Loucy (cell line): ENCODE measurements around the gene PPP1R37.

Experiments
- H2AFZ ChIP-seq: fragments of 200-600 bp; sonication (generic); 2 replicates; pipeline ENCODE4 v1.6.0; 2016; ENCODE audit warnings: antibody characterized with exemption, mild to moderate bottlenecking, low read length, moderate library complexity
- H3F3A ChIP-seq: fragments of 200-600 bp; 2 replicates; pipeline ENCODE4 v1.6.0; 2016; ENCODE audit warnings: antibody characterized with exemption, low read depth, mild to moderate bottlenecking
- H3K27me3 ChIP-seq: fragments of 200-600 bp; sonication (generic); 2 replicates; pipeline ENCODE4 v1.6.1; 2014; ENCODE audit warnings: low read length, mild to moderate bottlenecking; ENCODE audit not compliant: insufficient read depth, poor library complexity, severe bottlenecking
- H3K36me3 ChIP-seq: fragments of 200-600 bp; sonication (generic); 2 replicates; pipeline ENCODE4 v1.6.1; 2016; ENCODE audit warnings: low read length; ENCODE audit not compliant: insufficient read depth
- H3K4me1 ChIP-seq: fragments of 200-600 bp; sonication (generic); 2 replicates; pipeline ENCODE4 v1.5.1; 2014; ENCODE audit warnings: low read length, mild to moderate bottlenecking; ENCODE audit not compliant: insufficient read depth, poor library complexity, severe bottlenecking
- H3K4me2 ChIP-seq: fragments of 200-600 bp; sonication (generic); 2 replicates; pipeline ENCODE4 v1.6.0; 2014; ENCODE audit warnings: antibody characterized with exemption, low read length, low read depth, mild to moderate bottlenecking; ENCODE audit not compliant: poor library complexity, severe bottlenecking
- H3K4me3 ChIP-seq: fragments of 200-600 bp; sonication (generic); 2 replicates; pipeline ENCODE4 v1.5.1; 2014; ENCODE audit warnings: low read length, mild to moderate bottlenecking, mixed read lengths; ENCODE audit not compliant: poor library complexity, severe bottlenecking
- H3K79me2 ChIP-seq: fragments of 200-600 bp; sonication (generic); 2 replicates; pipeline ENCODE4 v1.6.1; 2014; ENCODE audit warnings: low read length; ENCODE audit not compliant: insufficient read depth
- H3K9ac ChIP-seq: fragments of 200-600 bp; sonication (generic); 2 replicates; pipeline ENCODE4 v1.6.0; 2014; ENCODE audit warnings: mild to moderate bottlenecking, low read depth, low read length, moderate library complexity; ENCODE audit not compliant: poor library complexity, severe bottlenecking
- H3K9me2 ChIP-seq: fragments of 200-600 bp; sonication (generic); replicated peaks from 2 replicates; pipeline ENCODE4 v1.6.1; 2016; ENCODE audit warnings: low read depth, low read length, mixed read lengths
- H3K9me3 ChIP-seq: fragments of 200-600 bp; sonication (generic); 2 replicates; pipeline ENCODE4 v1.6.1; 2014; ENCODE audit warnings: mild to moderate bottlenecking, antibody characterized with exemption, low read length, low read depth; ENCODE audit not compliant: insufficient read depth
- H4K20me1 ChIP-seq: fragments of 200-600 bp; sonication (generic); 2 replicates; pipeline ENCODE4 v1.6.0; 2014; ENCODE audit warnings: antibody characterized with exemption, low read length, mild to moderate bottlenecking; ENCODE audit not compliant: insufficient read depth, poor library complexity, severe bottlenecking
- CTCF ChIP-seq: fragments of 200-600 bp; sonication (generic); conservative IDR thresholded peaks from 2 replicates; pipeline ENCODE4 v1.5.1; 2014; ENCODE audit warnings: mild to moderate bottlenecking, antibody characterized with exemption, low read length
- EZH2phosphoT487 ChIP-seq: fragments of 200-600 bp; IDR thresholded peaks from 2 replicates; pipeline ENCODE4 v1.6.1; 2018; ENCODE audit warnings: antibody characterized with exemption, mild to moderate bottlenecking, moderate library complexity, borderline replicate concordance

Gene PPP1R37

DNA sequence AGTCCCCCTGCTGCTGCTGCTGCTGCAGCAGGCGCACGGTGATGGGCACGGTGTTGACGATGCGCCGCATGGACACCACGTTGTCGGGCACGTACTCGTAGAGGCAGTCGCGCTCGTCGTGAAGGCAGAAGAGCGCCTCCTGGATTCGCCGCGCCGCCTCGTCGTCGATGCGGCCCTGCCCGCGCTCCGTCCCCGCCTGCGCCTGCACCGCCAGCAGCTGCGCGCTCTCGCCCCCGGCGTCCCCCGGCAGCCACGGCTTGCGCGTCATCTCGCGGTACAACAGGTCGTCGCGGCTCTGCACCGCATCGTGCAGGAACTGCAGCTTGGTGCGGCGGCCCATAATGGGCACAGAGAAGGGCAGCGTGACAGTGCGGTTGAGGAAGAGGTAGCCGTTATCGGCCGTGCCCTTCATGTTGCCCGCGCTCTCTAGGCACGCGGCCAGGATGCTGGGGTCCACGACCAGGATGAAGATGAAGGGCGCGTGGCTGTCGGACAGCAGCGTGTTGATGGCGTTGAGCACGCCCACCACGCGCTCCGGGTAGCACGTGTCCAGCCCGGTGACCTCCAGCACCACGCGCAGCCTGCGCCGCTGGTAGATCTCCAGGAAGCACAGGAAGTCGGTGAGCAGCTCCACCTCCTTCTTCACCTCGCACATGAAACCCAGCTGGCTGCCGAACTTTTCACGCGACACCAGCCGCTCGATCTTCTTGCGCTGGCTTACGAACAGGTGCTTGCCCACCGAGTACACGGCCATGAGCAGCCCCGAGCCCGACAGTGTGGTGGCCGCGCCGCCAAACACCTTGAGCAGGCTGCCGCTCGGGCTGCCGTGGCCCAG is 59.7 kb downstream of the PPP1R37 start:
- Histone ChIP-seq H2AFZ (no peak overlapping the region), H3K4me3 (no peak overlapping the region), H3K79me2 (no peaks in the 10 kb centered on the region), H3K9ac (no peak overlapping the region), H3K27me3 (no peaks in the 10 kb centered on the region), H3K4me1 (no peaks in the 10 kb centered on the region), H3K9me2 (no peaks in the 10 kb centered on the region), H3K4me2 (no peak overlapping the region), H3K36me3 (no peaks in the 10 kb centered on the region), H3K9me3 (no peaks in the 10 kb centered on the region), H3F3A (no peaks in the 10 kb centered on the region), H4K20me1 (no peaks in the 10 kb centered on the region)
- no peak for TF ChIP-seq CTCF
- TF ChIP-seq EZH2phosphoT487: no peak

DNA sequence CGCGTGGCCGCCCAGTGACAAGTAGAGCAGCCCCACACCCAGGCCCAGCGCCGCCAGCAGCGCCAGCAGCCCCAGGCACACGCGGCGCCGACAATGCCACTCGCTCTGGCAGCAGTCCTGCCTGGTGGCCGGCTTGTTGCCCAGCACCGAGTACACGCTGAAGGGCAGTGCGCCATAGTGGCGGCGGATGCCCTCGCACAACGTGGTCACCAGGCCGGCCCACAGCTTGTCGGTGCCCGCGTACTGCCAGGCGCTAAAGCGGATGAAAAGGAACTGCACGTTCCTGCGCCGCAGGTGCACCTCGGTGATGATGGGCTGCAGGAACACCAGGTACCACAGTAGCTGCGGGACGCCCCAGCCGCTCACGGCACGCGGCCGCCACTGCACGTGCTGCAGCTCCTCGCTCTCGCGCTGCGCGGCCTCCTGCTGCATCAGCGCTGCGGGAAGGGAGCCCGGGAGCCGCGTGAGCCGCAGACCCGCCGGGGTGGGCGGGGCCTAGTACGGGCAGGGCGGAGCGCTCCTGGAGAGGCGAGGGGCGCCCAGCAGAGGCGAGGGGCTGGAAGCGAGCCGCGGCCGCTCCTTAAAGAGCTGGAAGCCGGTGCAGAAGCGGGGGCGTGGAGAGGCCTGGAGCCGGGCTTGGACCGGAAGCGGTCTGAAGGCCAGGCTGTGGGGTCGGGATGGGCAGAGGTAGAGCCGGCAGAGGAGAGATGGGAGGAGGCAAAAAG is 60.5 kb downstream of the PPP1R37 start:
- no peaks in the 10 kb centered on the region for H4K20me1 ChIP-seq
- no peak overlapping the region for H3K4me2 ChIP-seq
- H2AFZ ChIP-seq: no peak overlapping the region

More for the DNA sequence above, 60.5 kb downstream of the PPP1R37 start:
- Histone ChIP-seq H3K36me3 (no peaks in the 10 kb centered on the region), H3K27me3 (no peaks in the 10 kb centered on the region), H3K4me1 (no peaks in the 10 kb centered on the region), H3K79me2 (no peaks in the 10 kb centered on the region), H3K9me2 (no peaks in the 10 kb centered on the region), H3F3A (no peaks in the 10 kb centered on the region), H3K4me3 (no peak overlapping the region), H3K9ac (no peak overlapping the region), H3K9me3 (no peaks in the 10 kb centered on the region)
- TF ChIP-seq CTCF (no peak), EZH2phosphoT487 (no peak)
